GM12892 (cell line): Measurements from ENCODE around the gene ETHE1.

ENCODE experiments used
- DNase-seq: peaks from one replicate; pipeline ENCODE4 v3.0.0; 2011; ENCODE audit not compliant: insufficient read length
- FAIRE-seq: peaks from 2 replicates; lab custom pipeline; 2011; peaks lifted over from hg19 to GRCh38; lab: Jason Lieb, UNC
- POLR2A ChIP-seq: IDR thresholded peaks from 2 replicates; pipeline ENCODE4 v1.6.1; 2011; ENCODE audit warnings: low read depth, low read length, control low read depth
- POLR2AphosphoS5 ChIP-seq: IDR thresholded peaks from 2 replicates; pipeline ENCODE4 v1.6.1; 2011; ENCODE audit warnings: low read depth, low read length, control low read depth
- TAF1 ChIP-seq: IDR thresholded peaks from 2 replicates; pipeline ENCODE4 v1.6.1; 2011; ENCODE audit warnings: low read depth, mild to moderate bottlenecking, control low read depth, low read length, borderline replicate concordance

ETHE1 gene

DNA sequence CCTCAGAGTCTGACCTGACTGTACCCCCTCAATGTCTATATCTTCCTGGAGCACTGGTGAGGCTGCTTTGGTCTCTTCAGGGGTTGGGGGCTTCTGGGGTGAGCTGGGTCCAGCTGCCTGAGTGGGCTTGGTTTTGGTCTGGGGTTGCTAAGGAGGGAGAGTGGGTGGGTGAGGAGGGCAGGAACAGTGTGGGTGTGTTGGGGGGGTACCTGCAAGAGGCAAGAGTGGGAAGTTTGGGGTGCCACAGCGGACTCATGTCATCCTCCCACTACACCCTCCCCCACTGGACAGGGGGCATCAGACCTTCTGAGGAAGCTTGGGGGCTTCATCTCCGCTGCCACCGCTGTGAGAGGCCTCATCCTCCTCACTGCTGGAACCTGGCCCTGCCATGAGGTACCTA is 19.6 kb upstream of the ETHE1 start:
- FAIRE-seq, result no peak
- TF ChIP-seq POLR2A (no peak), POLR2AphosphoS5 (no peak), TAF1 (no peak)
- no peak for DNase-seq

DNA sequence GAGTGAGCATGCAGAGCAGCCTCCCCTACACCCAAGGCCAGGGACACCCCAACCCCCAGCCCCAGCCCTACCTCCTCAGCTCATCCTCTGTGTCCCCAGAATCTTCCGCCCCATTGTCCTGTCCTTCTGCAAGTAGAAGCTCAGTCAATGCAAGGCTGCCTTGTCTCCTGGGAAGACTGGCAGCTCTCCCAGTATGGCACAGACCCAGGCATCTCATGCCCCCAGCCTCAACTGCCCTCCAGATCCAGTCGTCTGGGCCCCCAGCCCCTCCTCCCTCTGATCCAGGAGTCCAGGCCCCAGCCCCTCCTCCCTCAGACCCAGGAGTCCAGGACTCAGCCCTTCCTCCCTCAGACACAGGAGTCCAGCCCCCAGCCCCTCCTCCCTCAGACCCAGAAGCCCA is 19.0 kb upstream of the ETHE1 start:
- DNase-seq, result no peak
- FAIRE-seq, result no peak
- TF ChIP-seq POLR2A (no peak), POLR2AphosphoS5 (no peak), TAF1 (no peak)

DNA sequence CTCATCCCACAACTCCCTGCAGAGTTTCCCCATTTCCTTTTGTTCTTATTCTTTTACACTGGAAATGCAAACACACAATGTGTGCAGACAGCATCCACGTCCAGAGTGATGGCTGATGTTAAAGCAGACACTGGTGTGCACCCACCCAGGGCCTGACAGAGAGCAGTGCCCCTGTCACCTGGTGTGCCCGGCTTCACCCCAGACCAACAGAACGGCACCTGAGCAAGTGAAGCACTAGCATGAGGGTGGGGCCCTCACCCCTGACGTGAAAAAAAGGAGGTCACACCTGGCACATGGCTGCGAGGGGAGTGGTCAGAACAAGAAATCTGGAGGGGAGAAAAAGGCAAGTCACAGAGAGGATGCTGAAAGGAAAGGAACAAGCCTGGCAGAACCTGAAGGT is 18.3 kb upstream of the ETHE1 start:
- DNase-seq (no peak), FAIRE-seq (no peak)
- no peak for TF ChIP-seq POLR2A
- TF ChIP-seq TAF1, result no peak
- TF ChIP-seq POLR2AphosphoS5, result no peak

DNA sequence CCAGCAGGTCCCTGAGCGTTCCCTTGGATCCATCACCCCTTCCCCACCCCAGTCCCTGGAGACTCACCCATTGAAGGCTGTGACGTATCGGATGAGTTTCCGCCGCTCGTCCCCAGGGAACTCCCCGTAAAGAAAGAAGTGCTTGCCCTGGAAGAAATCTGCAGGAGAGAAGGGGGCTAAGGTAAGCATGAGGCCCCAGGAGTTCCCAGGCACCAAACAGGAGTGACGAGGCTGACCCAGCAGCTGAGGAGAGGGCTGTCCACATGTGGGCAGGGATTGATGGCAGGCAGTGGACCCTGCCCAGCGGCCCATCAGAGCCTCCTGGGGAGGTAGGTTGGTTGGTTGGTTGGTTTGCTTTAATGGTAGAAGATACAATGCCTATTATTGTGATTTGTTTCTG is 17.1 kb upstream of the ETHE1 start:
- DNase-seq, result no peak
- FAIRE-seq, result no peak
- TF ChIP-seq POLR2AphosphoS5, result no peak

DNA sequence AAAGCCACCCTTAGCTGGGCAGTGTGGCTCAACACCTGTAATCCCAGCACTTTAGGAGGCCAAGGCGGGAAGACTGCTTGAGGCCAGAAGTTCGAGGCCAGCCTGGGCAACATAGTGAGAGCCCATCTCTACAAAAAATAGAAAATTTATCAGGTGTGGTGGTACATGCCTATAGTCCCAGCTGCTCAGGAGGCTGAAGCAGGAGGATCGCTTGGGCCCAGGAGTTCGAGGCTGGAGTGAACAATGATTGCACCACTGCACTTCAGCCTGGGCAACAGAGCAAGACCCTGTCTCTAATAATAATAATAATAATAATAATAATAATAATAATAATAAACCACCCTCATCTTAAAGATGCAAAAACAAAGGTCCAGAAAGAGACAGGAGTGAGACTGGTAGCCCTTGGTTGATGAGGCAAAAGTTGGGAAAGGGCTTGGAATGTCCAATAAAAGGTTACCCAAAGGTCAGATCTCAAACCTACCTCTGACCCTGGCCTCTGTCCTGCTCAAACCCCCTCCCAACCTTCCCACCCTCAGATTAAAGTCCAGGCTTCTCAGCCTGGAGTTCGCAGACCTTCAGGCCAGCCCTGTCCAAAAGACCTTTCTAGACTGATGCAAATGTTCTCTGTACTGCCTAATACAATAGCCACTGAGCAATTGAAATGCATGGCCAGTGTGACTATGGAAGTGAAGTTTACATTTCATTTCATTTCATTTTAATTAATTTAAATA is 15.1 kb upstream of the ETHE1 start:
- no peak for DNase-seq
- no peak for TF ChIP-seq POLR2A
- no peak for TF ChIP-seq POLR2AphosphoS5
- TF ChIP-seq TAF1, result no peak
- FAIRE-seq, result no peak

DNA sequence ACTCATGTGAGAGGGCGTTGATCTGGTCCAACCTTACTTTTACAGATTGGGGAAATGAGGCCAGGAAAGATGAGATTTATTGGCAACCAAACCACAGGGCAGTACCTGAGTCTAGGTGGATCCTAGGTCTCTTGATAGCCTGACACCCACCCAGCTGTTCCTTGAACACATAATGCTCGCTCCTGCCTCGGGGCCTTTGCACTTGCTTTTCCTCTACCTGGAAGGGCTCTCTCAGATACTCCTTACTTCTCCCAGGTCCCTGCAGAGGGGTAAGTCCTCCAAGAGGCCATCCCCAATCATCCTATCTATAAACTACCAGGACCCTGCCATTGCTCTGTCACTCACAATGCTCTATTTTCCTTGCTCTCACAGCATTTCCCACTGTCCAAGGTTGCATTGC is 13.4 kb upstream of the ETHE1 start:
- no peak for DNase-seq
- no peak for FAIRE-seq
- TF ChIP-seq TAF1 (no peak), POLR2AphosphoS5 (no peak), POLR2A (no peak)

DNA sequence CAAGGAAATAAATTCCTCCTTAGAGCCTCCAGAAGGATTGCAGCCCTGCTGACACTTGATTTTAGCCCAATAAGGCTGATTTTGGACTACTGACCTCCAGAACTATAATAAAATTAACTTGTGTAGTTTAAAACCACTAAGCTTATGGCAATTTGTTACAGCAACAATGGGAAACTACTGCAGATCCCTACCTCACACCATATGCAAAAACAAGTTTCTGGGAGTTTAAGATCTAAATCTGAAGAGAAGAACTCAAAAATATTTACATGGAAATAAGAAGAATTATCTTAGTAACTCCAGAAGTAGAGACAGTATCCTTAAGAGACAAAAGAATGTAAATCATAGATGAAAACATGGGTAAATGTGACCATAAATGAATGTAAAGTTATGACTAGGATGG is 11.9 kb upstream of the ETHE1 start:
- TF ChIP-seq POLR2A (no peak), TAF1 (no peak), POLR2AphosphoS5 (no peak)
- no peak for FAIRE-seq
- DNase-seq, result no peak

DNA sequence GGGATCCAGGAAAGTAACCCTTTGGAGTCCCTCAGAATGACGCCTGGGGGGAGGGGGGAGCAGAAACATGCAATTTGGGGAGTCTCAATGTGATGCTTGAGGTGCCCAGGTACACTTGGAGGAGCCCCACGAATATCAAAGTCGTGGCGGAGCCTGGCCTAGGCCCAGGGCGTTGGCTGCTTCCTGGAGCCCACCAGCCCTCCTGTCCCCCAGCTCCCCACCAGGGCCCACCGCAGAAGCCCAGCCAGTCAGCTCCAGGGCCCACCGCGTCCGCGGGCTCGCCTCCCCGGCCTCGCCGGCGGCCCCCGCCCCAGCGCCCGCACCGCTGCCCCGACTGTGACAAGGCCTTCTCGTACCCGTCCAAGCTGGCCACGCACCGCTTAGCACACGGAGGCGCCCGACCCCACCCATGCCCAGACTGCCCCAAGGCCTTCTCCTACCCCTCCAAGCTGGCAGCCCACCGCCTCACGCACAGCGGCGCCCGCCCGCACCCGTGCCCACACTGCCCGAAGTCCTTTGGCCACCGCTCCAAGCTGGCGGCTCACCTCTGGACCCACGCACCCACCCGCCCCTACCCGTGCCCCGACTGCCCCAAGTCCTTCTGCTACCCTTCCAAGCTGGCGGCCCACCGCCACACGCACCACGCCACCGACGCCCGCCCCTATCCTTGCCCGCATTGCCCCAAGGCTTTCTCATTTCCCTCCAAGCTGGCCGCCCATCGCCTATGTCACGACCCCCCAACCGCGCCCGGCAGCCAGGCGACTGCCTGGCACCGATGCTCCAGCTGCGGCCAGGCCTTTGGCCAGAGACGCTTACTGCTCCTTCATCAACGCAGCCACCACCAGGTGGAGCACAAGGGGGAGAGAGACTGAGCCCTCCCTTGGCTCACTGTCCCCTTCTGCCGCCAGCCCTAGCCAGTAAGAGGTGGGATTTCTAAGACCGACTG is 8.1 kb upstream of the ETHE1 start:
- no peak for DNase-seq
- FAIRE-seq, result no peak
- TF ChIP-seq POLR2AphosphoS5 (no peak), POLR2A (no peak), TAF1 (no peak)

DNA sequence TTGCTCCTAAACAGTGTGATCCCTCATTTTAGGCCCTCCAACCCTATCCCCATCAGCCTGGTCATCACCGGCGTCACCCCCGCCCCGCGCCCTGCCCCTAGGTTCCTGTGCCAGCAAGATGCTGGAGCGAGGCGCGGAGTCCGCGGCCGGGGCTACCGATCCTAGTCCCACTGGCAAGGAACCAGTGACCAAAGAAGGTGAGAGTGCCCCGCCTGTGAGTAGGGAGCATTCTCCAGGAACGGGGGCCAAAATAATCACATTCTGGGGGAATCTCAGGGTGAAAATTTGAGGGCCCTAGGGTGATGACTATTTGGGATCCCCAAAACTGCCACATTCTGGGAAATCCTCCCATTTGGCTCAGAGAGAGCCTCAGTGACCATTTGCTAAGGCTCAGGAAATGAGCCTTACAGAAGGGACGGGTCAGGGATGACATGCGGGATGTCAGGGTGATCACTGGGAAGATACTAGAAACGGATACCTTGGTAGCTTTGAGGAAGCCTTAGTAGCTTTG is 7.4 kb upstream of the ETHE1 start:
- TF ChIP-seq POLR2AphosphoS5, result no peak
- TF ChIP-seq POLR2A, result no peak
- no peak for TF ChIP-seq TAF1
- no peak for FAIRE-seq
- DNase-seq, result no peak

DNA sequence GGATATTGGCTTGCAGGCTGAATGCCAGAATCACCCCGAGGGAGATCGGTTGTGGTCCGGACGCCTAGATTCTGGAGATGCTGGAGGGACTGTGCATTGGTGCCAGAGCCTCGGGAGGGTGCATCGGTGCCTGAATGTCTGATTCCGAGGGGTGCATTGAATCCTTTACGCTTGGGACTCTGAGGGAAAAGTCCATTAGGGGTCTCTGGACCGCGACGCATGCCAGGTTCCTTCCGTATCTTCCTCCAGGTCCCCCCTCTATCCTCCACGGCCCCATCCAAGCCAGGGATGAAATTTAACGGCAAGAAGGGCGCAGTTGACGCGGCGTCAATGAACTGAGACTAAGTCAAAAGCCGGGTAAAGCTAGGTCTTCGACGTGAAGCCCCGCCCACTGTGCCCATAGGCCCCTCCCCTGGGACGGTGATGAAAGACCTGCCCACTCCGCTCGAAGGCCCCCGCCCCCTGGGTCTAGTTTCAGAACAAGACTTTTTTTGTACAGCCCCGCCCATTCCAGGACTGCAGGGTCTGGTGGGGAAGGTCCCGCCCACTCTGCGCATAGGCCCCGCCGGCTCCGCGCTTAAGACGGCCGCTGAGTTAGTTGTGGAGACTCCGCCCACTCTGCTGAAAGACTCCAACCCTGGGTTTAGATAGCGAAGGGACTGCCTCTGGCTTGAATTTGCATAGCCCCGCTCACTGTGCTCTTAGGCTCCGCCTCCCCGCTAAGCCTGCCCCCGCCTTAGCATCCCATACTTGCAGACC is 6.7 kb upstream of the ETHE1 start:
- TF ChIP-seq TAF1 (no peak), POLR2A (no peak), POLR2AphosphoS5 (no peak)
- DNase-seq (peak; percentile 88), FAIRE-seq (no peak)
